GM12878 (cell line): Measurements from ENCODE around the gene MAP3K5. TPM values are rescaled to one million over a fixed set of nuclear protein-coding genes. Genes with fewer than 3 reads are reported as not detected.
A peak's percentile ranks its signal among the peaks of the same experiment; 100 is the strongest.

ENCODE experiments used
- HDAC2 ChIP-seq: fragments of 200-600 bp; sonication (generic); IDR thresholded peaks from 2 replicates; pipeline ENCODE4 v1.6.1; 2017
- JUNB ChIP-seq: IDR thresholded peaks from 2 replicates; pipeline ENCODE4 v1.6.1; 2016; ENCODE audit warnings: antibody characterized with exemption, mild to moderate bottlenecking
- LARP7 ChIP-seq: fragments of 450-650 bp; IDR thresholded peaks from 2 replicates; pipeline ENCODE4 v1.6.1; 2017; ENCODE audit warnings: mild to moderate bottlenecking
- NKRF ChIP-seq: fragments of 450-650 bp; conservative IDR thresholded peaks from 2 replicates; pipeline ENCODE4 v1.6.1; 2017; ENCODE audit warnings: mild to moderate bottlenecking, moderate library complexity
- NR2C1 ChIP-seq: fragments of 450-650 bp; IDR thresholded peaks from 2 replicates; pipeline ENCODE4 v1.6.1; 2017; ENCODE audit warnings: antibody characterized with exemption, mild to moderate bottlenecking, moderate library complexity
- PRDM15 ChIP-seq: fragments of 450-650 bp; formaldehyde crosslinking; IDR thresholded peaks from 2 replicates; pipeline ENCODE4 v1.4.0; 2020; ENCODE audit warnings: mild to moderate bottlenecking, moderate library complexity
- RELA ChIP-seq: fragments of 450-650 bp; IDR thresholded peaks from 2 replicates; pipeline ENCODE4 v1.8.0; 2014; ENCODE audit warnings: borderline replicate concordance; ENCODE audit not compliant: partially characterized antibody
- SKIL ChIP-seq: fragments of 450-650 bp; IDR thresholded peaks from 2 replicates; pipeline ENCODE4 v1.6.1; 2017; ENCODE audit warnings: mild to moderate bottlenecking, low read depth, inconsistent platforms; ENCODE audit not compliant: poor library complexity, severe bottlenecking
- SMAD5 ChIP-seq: IDR thresholded peaks from 2 replicates; pipeline ENCODE4 v1.6.1; 2016; ENCODE audit warnings: antibody characterized with exemption, low read depth
- USF2 ChIP-seq: IDR thresholded peaks from 2 replicates; pipeline ENCODE4 v1.6.1; 2011; ENCODE audit warnings: low read depth, low read length, improper control_type of control experiment, borderline replicate concordance
- YBX1 ChIP-seq: fragments of 450-650 bp; IDR thresholded peaks from 2 replicates; pipeline ENCODE4 v1.6.1; 2016; ENCODE audit warnings: antibody characterized with exemption
- YY1 ChIP-seq: IDR thresholded peaks from 2 replicates; pipeline ENCODE4 v1.6.1; 2011; ENCODE audit warnings: low read depth, mild to moderate bottlenecking, low read length
- ZBTB4 ChIP-seq: fragments of 450-650 bp; formaldehyde crosslinking; IDR thresholded peaks from 2 replicates; pipeline ENCODE4 v1.4.0; 2022; ENCODE audit warnings: mild to moderate bottlenecking, moderate library complexity
- ZNF207 ChIP-seq: fragments of 450-650 bp; IDR thresholded peaks from 2 replicates; pipeline ENCODE4 v1.6.1; 2014; ENCODE audit warnings: antibody characterized with exemption, mild to moderate bottlenecking, borderline replicate concordance
- ZSCAN29 ChIP-seq: fragments of 450-650 bp; IDR thresholded peaks from 2 replicates; pipeline ENCODE4 v1.6.1; 2017; ENCODE audit warnings: mild to moderate bottlenecking, moderate library complexity
- polyA plus RNA-seq, 11 experiments: library from polyadenylated mRNA; depleted of rRNA in 4 of 11; unstranded in 6 of 11; stranded (reverse) in 5 of 11; fragments of >200 nt; fragmentation: Nextera tagmentation in 4 of 11; fragmentation: Illumina TruSeq in 1 of 11; extraction: Ambion mirVana in 4 of 11; extraction: Trizol in 1 of 11; gene quantifications; 1 replicate in 1 of 11; 2 replicates in 10 of 11; pipeline versions ENCODE4 v1.2.1 to v1.2.3, GENCODE V29; 2011 to 2016; ENCODE audit warnings: inconsistent platforms in 2 of 11, missing spikeins in 2 of 11, low read depth in 1 of 11
- total RNA-seq, 4 experiments: library from RNA; depleted of rRNA in 3 of 4; stranded (reverse); fragments of >200 nt in 3 of 4; fragmentation: Illumina TruSeq in 1 of 4; extraction: Trizol in 1 of 4; gene quantifications; 2 replicates each; pipeline versions ENCODE4 v1.2.1 to v1.2.3, GENCODE V29; 2013 to 2021

Gene MAP3K5
- total and polyA plus RNA-seq, 10 of the 15 experiments (the other 5 are each of a cell fraction or from before 2014, with no cell fraction given), result 5.4 to 34.3 (median 26.4) TPM

DNA sequence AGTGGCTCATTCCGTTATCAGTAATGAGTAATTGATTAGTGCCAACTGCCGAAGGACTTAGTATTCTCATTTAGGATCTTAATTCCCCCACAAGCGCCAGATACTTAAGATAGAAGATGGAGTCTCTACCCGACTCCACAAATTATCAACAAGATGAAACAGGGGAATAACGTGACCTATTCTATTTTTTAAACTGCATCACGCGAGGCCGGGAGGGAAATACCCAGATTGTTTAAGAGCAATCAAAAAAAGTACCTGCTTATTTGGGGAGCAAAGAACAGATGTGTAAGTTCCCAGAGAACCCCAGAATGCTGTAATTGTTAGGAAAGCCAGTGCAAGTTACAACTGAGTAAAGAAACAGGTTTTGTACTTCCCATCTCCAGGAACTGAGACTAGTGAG, 1.1 kb upstream of the MAP3K5 start (continued):
- TF ChIP-seq NKRF (no peak), ZSCAN29 (no peak), ZNF207 (no peak), USF2 (no peak; the same call in 1 of the 2 replicates), RELA (no peak), YY1 (no peak), JUNB (peak; percentile 24; the same call in 1 of the 2 replicates), ZBTB4 (CRISPR knock-in tag) (no peak), SMAD5 (no peak), NR2C1 (no peak), LARP7 (no peak), SKIL (peak; percentile 37), YBX1 (no peak), HDAC2 (no peak), PRDM15 (CRISPR knock-in tag) (no peak)
